GM21367 (cell line): ENCODE measurements around the gene NAGK.
A peak's percentile ranks its signal among the peaks of the same experiment; 100 is the strongest.
"Not testable (repeated sequence)": the region's sequence is repeated elsewhere in the genome, so short reads cannot be mapped to it uniquely, and the experiment has no call there.

Experiments used
- ATAC-seq: cut with Tn5 transposase; IDR thresholded peaks from one replicate; pipeline ENCODE4 v1.9.1; 2021; ENCODE audit not compliant: unreplicated experiment

The NAGK gene

GRCh38 chr2:71068218-71069035, at the start of gene NAGK:
Gene NAGK, plus strand, starts transcription at chr2:71068648. Its CDS starts 36 bp downstream, at chr2:71068684.
- ATAC-seq: peak; percentile 34

- ATAC-seq: not testable (repeated sequence)
Measured at GRCh38 chr2:71019989-71020388, 48.5 kb upstream of the NAGK start.

GRCh38 chr2:71021394-71021793, 47.1 kb upstream of the NAGK start:
- ATAC-seq: not testable (repeated sequence)

GRCh38 chr2:71023553-71024243, 44.8 kb upstream of the NAGK start:
- not testable (repeated sequence) for ATAC-seq

GRCh38 chr2:71036296-71036695, 32.2 kb upstream of the NAGK start:
- ATAC-seq: not testable (repeated sequence)

- ATAC-seq: no peak
Measured at GRCh38 chr2:71042287-71042686, 26.2 kb upstream of the NAGK start.

GRCh38 chr2:71043531-71044407, 24.7 kb upstream of the NAGK start:
- no peak for ATAC-seq

GRCh38 chr2:71045151-71045550, 23.3 kb upstream of the NAGK start:
- no peak for ATAC-seq

GRCh38 chr2:71045865-71046548, 22.4 kb upstream of the NAGK start:
- no peak for ATAC-seq

GRCh38 chr2:71048096-71048495, 20.4 kb upstream of the NAGK start:
- ATAC-seq: no peak

- ATAC-seq: not testable (repeated sequence)
Measured at GRCh38 chr2:71049704-71050360, 18.6 kb upstream of the NAGK start.

- not testable (repeated sequence) for ATAC-seq
Measured at GRCh38 chr2:71055206-71055740, 13.2 kb upstream of the NAGK start.

GRCh38 chr2:71060211-71060610, 8.2 kb upstream of the NAGK start:
- ATAC-seq: no peak

GRCh38 chr2:71060871-71061270, 7.6 kb upstream of the NAGK start:
- ATAC-seq: no peak

GRCh38 chr2:71063216-71063615, 5.2 kb upstream of the NAGK start:
- no peak for ATAC-seq

- ATAC-seq: no peak
Measured at GRCh38 chr2:71064110-71064611, 4.3 kb upstream of the NAGK start.

- ATAC-seq: peak; percentile 35
Measured at GRCh38 chr2:71064754-71065621, 3.5 kb upstream of the NAGK start.

GRCh38 chr2:71066856-71067255, 1.6 kb upstream of the NAGK start:
- no peak for ATAC-seq
